Measurements from ENCODE around the gene EFCAB11.

DNA sequence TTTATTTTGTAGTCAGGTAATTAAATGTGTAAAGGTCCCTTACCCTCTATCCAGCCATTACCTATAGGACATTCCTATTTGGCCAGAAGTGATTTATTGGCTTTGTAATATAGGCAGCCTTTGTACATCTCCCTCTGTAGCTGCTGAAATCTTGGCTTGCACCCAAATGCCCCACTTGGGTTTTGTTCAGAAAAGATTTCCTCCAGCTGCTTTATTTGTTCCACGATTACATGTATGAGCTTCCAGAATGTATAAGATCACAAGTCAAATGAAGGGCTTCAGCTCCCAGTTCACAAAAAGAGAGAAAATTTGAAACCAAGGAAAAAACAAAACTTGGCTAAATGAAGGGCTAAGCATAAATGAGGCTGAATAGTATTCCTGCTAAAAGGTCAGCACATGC lies 103.4 kb downstream of the EFCAB11 start:
- TF ChIP-seq, protein P1, sequence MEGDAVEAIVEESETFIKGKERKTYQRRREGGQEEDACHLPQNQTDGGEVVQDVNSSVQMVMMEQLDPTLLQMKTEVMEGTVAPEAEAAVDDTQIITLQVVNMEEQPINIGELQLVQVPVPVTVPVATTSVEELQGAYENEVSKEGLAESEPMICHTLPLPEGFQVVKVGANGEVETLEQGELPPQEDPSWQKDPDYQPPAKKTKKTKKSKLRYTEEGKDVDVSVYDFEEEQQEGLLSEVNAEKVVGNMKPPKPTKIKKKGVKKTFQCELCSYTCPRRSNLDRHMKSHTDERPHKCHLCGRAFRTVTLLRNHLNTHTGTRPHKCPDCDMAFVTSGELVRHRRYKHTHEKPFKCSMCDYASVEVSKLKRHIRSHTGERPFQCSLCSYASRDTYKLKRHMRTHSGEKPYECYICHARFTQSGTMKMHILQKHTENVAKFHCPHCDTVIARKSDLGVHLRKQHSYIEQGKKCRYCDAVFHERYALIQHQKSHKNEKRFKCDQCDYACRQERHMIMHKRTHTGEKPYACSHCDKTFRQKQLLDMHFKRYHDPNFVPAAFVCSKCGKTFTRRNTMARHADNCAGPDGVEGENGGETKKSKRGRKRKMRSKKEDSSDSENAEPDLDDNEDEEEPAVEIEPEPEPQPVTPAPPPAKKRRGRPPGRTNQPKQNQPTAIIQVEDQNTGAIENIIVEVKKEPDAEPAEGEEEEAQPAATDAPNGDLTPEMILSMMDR (IDR thresholded peaks at IDR 0.05): no peak
- TF ChIP-seq, protein P2, sequence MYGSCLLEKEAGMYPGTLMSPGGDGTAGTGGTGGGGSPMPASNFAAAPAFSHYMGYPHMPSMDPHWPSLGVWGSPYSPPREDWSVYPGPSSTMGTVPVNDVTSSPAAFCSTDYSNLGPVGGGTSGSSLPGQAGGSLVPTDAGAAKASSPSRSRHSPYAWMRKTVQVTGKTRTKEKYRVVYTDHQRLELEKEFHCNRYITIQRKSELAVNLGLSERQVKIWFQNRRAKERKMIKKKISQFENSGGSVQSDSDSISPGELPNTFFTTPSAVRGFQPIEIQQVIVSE (CRISPR knock-in tag; IDR thresholded peaks at IDR 0.05; ENCODE audit: borderline replicate concordance): no peak
- TF ChIP-seq, protein P3, sequence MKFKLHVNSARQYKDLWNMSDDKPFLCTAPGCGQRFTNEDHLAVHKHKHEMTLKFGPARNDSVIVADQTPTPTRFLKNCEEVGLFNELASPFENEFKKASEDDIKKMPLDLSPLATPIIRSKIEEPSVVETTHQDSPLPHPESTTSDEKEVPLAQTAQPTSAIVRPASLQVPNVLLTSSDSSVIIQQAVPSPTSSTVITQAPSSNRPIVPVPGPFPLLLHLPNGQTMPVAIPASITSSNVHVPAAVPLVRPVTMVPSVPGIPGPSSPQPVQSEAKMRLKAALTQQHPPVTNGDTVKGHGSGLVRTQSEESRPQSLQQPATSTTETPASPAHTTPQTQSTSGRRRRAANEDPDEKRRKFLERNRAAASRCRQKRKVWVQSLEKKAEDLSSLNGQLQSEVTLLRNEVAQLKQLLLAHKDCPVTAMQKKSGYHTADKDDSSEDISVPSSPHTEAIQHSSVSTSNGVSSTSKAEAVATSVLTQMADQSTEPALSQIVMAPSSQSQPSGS (CRISPR knock-in tag; IDR thresholded peaks at IDR 0.05; ENCODE audit: borderline replicate concordance, low read depth): no peak
- TF ChIP-seq CREM (CRISPR knock-in tag; IDR thresholded peaks at IDR 0.05): no peak
- no peak for TF ChIP-seq ESRRA (CRISPR knock-in tag; IDR thresholded peaks at IDR 0.05; ENCODE audit: borderline replicate concordance)
- TF ChIP-seq TEAD1 (CRISPR knock-in tag; IDR thresholded peaks at IDR 0.05): no peak
- TF ChIP-seq EMX1 (CRISPR knock-in tag; IDR thresholded peaks at IDR 0.05): no peak
- TF ChIP-seq CBFB (CRISPR knock-in tag; IDR thresholded peaks at IDR 0.05; ENCODE audit: low read depth): no peak
- TF ChIP-seq, protein P4, sequence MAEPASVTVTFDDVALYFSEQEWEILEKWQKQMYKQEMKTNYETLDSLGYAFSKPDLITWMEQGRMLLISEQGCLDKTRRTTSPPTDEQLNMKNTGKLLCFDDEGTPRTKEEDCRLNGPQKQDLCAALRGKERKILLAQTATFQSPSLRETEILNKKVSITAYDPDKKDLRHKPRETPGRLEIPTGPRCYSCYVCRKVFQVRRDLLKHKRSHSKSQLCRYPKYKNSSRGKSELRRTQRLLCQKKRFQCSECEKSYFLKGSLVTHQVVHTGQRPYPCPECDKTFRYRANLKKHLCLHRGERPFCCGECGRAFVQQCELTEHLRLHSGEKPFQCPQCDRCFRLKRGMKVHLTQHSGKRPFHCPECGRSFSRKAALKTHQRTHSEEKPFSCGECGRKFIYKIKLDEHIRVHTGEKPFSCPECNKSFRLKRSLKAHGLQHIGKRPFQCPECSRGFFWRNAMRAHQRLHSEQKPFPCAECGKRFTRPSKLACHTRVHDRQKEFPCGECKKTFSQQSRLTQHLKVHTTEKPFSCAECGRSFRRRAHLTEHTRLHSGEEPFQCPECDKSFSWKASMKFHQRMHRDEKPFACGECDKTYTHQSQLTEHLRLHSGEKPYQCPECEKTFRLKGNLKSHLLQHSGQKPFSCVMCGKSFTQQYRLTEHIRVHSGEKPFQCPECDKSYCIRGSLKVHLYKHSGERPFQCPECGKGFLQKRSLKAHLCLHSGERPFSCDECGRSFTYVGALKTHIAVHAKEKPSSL (CRISPR knock-in tag; conservative IDR thresholded peaks at IDR 0.05): no peak
- no peak for TF ChIP-seq FOXJ3 (CRISPR knock-in tag; IDR thresholded peaks at IDR 0.05; ENCODE audit: borderline replicate concordance)
- TF ChIP-seq MYBL2 (CRISPR knock-in tag; IDR thresholded peaks at IDR 0.05): no peak
- TF ChIP-seq, protein P5, sequence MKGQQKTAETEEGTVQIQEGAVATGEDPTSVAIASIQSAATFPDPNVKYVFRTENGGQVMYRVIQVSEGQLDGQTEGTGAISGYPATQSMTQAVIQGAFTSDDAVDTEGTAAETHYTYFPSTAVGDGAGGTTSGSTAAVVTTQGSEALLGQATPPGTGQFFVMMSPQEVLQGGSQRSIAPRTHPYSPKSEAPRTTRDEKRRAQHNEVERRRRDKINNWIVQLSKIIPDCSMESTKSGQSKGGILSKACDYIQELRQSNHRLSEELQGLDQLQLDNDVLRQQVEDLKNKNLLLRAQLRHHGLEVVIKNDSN (CRISPR knock-in tag; IDR thresholded peaks at IDR 0.05): no peak
- TF ChIP-seq ZNF138 (CRISPR knock-in tag; conservative IDR thresholded peaks at IDR 0.05): no peak
- TF ChIP-seq, protein P6, sequence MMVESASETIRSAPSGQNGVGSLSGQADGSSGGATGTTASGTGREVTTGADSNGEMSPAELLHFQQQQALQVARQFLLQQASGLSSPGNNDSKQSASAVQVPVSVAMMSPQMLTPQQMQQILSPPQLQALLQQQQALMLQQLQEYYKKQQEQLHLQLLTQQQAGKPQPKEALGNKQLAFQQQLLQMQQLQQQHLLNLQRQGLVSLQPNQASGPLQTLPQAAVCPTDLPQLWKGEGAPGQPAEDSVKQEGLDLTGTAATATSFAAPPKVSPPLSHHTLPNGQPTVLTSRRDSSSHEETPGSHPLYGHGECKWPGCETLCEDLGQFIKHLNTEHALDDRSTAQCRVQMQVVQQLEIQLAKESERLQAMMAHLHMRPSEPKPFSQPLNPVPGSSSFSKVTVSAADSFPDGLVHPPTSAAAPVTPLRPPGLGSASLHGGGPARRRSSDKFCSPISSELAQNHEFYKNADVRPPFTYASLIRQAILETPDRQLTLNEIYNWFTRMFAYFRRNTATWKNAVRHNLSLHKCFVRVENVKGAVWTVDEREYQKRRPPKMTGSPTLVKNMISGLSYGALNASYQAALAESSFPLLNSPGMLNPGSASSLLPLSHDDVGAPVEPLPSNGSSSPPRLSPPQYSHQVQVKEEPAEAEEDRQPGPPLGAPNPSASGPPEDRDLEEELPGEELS (CRISPR knock-in tag; IDR thresholded peaks at IDR 0.05): no peak
